ENCODE measurements around the gene ARMS2. TPM values are rescaled to one million over a fixed set of nuclear protein-coding genes. Genes with fewer than 3 reads are reported as not detected.
A peak's percentile ranks its signal among the peaks of the same experiment; 100 is the strongest.

ARMS2 gene
- total RNA-seq, 2 experiments from 2014 or later: not detected

DNA sequence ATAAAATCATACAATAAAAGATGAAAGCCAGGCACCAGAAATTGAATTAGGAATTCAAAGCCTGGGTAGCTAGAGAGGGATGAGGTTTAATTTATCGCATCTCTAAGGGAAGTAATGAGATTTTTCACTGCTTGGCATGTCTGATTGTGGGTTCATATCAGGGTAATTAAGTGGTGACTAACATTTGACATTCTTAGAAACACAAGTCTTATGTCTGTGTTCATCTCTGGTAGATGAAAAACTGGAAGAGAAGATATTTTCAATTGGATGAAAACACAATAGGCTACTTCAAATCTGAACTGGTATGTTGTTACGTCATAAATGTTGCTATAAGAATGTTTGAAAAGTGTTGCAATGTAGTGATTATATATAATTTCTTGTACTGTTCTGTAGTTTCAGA, 36.8 kb upstream of the ARMS2 start:
- Histone ChIP-seq H3K27ac (ENCODE audit: low read depth in 1 of 2, low read length in 2 of 2) (peak overlapping the region; percentile 35 to 37), H3K36me3 (ENCODE audit: insufficient read depth, low read length) (peaks cover 15% of the 10 kb centered on the region), H3K9me3 (ENCODE audit: control insufficient read depth in 1 of 2, insufficient read depth in 1 of 2, low read length in 2 of 2) (no peaks in the 10 kb centered on the region), H3K27me3 (ENCODE audit: control insufficient read depth in 1 of 2, insufficient read depth in 2 of 2, low read length in 2 of 2) (no peaks in the 10 kb centered on the region), H3K4me1 (ENCODE audit: insufficient read depth, low read length) (peaks cover 39% of the 10 kb centered on the region), H3K4me3 (ENCODE audit: low read length) (no peak overlapping the region)
- CTCF ChIA-PET: no interaction called here
- H3K27ac Mint-ChIP-seq: peak overlapping the region; percentile 86
- TF ChIP-seq, protein P1, sequence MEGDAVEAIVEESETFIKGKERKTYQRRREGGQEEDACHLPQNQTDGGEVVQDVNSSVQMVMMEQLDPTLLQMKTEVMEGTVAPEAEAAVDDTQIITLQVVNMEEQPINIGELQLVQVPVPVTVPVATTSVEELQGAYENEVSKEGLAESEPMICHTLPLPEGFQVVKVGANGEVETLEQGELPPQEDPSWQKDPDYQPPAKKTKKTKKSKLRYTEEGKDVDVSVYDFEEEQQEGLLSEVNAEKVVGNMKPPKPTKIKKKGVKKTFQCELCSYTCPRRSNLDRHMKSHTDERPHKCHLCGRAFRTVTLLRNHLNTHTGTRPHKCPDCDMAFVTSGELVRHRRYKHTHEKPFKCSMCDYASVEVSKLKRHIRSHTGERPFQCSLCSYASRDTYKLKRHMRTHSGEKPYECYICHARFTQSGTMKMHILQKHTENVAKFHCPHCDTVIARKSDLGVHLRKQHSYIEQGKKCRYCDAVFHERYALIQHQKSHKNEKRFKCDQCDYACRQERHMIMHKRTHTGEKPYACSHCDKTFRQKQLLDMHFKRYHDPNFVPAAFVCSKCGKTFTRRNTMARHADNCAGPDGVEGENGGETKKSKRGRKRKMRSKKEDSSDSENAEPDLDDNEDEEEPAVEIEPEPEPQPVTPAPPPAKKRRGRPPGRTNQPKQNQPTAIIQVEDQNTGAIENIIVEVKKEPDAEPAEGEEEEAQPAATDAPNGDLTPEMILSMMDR (IDR thresholded peaks at IDR 0.05): no peak
- ATAC-seq (ENCODE audit: poor library complexity): no peak
- no peaks in the 10 kb centered on the region for H3K9me3 Mint-ChIP-seq
- no peaks in the 10 kb centered on the region for H3K27me3 Mint-ChIP-seq
- POLR2A ChIA-PET: interaction anchor here (0.6 to 5.0 kb wide), 2 partner anchors 11 to 43 kb away, joined by 3 to 32 read pairs; partner anchors contain the start of gene PLEKHA1
- DNase-seq: no peak
- intact Hi-C loops (cut with DNase I, micrococcal nuclease): loop anchor here (1.0 to 5.0 kb wide), 2 partner anchors 40 to 43 kb away; partner anchors contain the start of gene PLEKHA1 (in 1 of the 2)
- H3K36me3 Mint-ChIP-seq (ENCODE audit: low read depth): peaks cover 73% of the 10 kb centered on the region
- no peak overlapping the region for H3K4me3 Mint-ChIP-seq
- peaks cover 87% of the 10 kb centered on the region for H3K4me1 Mint-ChIP-seq (ENCODE audit: low read depth)

DNA sequence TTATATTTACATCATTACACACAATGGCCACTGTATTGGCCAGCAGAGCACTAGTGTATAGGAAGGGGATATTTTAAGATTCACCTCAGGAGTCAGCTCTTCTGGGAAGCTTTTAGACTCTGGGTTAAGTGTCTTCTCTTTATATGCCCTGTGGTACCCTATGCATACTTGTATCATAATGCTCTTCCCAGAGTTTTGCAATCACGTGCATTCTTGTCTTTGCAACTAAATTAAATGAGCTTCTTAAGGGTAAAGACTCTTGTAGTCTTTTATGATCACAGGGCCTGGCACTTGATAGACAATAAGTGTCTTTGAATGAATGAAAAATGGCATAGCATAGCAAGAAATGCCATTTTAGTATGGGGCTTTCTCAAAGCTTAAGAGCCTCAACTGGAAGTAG, 35.4 kb upstream of the ARMS2 start:
- ChIA-PET POLR2A (interaction anchor here (0.8 to 2.4 kb wide), 3 partner anchors 11 to 45 kb away, joined by 4 to 31 read pairs (median 7); partner anchors contain the start of gene PLEKHA1), CTCF (interaction anchor here (1.1 to 1.7 kb wide), 2 partner anchors 13 to 120 kb away, joined by 3 to 6 read pairs; no protein-coding TSS in a partner anchor)
- H3K9me3 Mint-ChIP-seq: no peaks in the 10 kb centered on the region
- no peak overlapping the region for H3K27ac Mint-ChIP-seq
- intact Hi-C loops (cut with DNase I, micrococcal nuclease): loop anchor here in 1 of 2 experiments (5.0 kb wide), 1 partner anchor 42 kb away; no protein-coding TSS in a partner anchor
- Histone ChIP-seq H3K4me3 (ENCODE audit: low read length) (no peak overlapping the region), H3K9me3 (ENCODE audit: control insufficient read depth in 1 of 2, insufficient read depth in 1 of 2, low read length in 2 of 2) (no peaks in the 10 kb centered on the region), H3K36me3 (ENCODE audit: insufficient read depth, low read length) (peaks cover 11% of the 10 kb centered on the region), H3K27ac (ENCODE audit: low read depth in 1 of 2, low read length in 2 of 2) (no peak overlapping the region), H3K4me1 (ENCODE audit: insufficient read depth, low read length) (peaks cover 39% of the 10 kb centered on the region), H3K27me3 (ENCODE audit: control insufficient read depth in 1 of 2, insufficient read depth in 2 of 2, low read length in 2 of 2) (no peaks in the 10 kb centered on the region)
- ATAC-seq (ENCODE audit: poor library complexity) (no peak), DNase-seq (no peak)
- peaks cover 93% of the 10 kb centered on the region for H3K4me1 Mint-ChIP-seq (ENCODE audit: low read depth)
- peaks cover 69% of the 10 kb centered on the region for H3K36me3 Mint-ChIP-seq (ENCODE audit: low read depth)
- TF ChIP-seq, protein P1 (IDR thresholded peaks at IDR 0.05): no peak
- no peak overlapping the region for H3K4me3 Mint-ChIP-seq
- H3K27me3 Mint-ChIP-seq: no peaks in the 10 kb centered on the region

DNA sequence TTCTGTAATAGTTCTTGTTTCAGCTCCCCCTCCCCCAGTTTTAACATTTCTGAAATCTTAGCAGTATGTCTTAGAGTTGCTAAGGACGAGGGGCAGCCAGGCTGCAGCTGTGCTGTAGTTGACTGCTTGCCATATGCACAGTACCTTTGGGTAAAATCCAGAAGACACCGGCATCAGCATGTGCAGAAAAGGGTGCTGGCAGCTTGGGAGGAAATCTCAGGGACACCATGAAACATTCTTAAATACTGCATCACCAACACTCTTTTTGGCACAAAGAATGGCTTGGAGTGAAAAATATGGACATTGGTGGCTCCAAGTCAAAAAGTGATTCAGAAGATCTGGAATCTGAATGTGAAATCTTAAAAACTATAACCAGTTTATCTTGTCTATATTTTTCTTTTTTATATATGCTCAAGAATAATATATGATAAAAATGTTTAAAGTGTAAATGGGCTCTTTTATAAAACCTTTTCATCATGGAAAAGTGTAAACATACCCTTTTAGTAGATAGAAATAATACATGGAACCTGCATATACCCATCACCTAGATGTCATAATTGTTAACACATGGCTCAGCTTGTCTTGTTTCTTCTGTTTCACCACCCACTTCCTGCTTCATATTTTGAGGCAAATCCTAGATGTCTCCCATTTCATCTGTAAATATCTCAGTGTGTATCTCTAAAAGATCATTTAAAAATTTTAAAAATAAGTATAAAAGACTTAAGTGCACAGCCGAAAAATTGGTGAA, 34.4 kb upstream of the ARMS2 start:
- peak in 1 of 14 experiments; percentile 31 for DNase-seq
- H3K27ac Mint-ChIP-seq: peak overlapping the region; percentile 73
- no peak for ATAC-seq (ENCODE audit: poor library complexity)
- Histone ChIP-seq H3K9me3 (ENCODE audit: control insufficient read depth in 1 of 2, insufficient read depth in 1 of 2, low read length in 2 of 2) (no peaks in the 10 kb centered on the region), H3K27me3 (ENCODE audit: control insufficient read depth in 1 of 2, insufficient read depth in 2 of 2, low read length in 2 of 2) (no peaks in the 10 kb centered on the region), H3K4me1 (ENCODE audit: insufficient read depth, low read length) (peaks cover 39% of the 10 kb centered on the region), H3K4me3 (ENCODE audit: low read length) (no peak overlapping the region), H3K27ac (ENCODE audit: low read depth in 1 of 2, low read length in 2 of 2) (no peak overlapping the region), H3K36me3 (ENCODE audit: insufficient read depth, low read length) (peaks cover 7% of the 10 kb centered on the region)
- peaks cover 69% of the 10 kb centered on the region for H3K36me3 Mint-ChIP-seq (ENCODE audit: low read depth)
- peaks cover 91% of the 10 kb centered on the region for H3K4me1 Mint-ChIP-seq (ENCODE audit: low read depth)
- intact Hi-C loops (cut with DNase I, micrococcal nuclease): loop anchor here in 1 of 2 experiments (5.0 kb wide), 1 partner anchor 43 kb away; no protein-coding TSS in a partner anchor
- H3K4me3 Mint-ChIP-seq: no peak overlapping the region
- no peaks in the 10 kb centered on the region for H3K27me3 Mint-ChIP-seq
- ChIA-PET POLR2A (interaction anchor here (0.8 to 2.4 kb wide), 4 partner anchors 13 to 46 kb away, joined by 4 to 31 read pairs (median 6); partner anchors contain the start of gene PLEKHA1), CTCF (interaction anchor here (1.2 to 1.7 kb wide), 2 partner anchors 14 to 16 kb away, joined by 3 to 6 read pairs; no protein-coding TSS in a partner anchor)
- H3K9me3 Mint-ChIP-seq: no peaks in the 10 kb centered on the region
- TF ChIP-seq, protein P1 (IDR thresholded peaks at IDR 0.05): no peak

Data from CD4-positive, alpha-beta T cell (primary cell).